B cell (primary cell): Measurements from ENCODE around the gene PCDHGB2. TPM values are rescaled to one million over a fixed set of nuclear protein-coding genes. Genes with fewer than 3 reads are reported as not detected.

ENCODE experiments used
- ATAC-seq: fragments of 200-7000 bp; cut with Tn5 transposase; one replicate; pipeline ENCODE4 v1.10.0; 2021; ENCODE audit warnings: low read depth, mild to moderate bottlenecking, moderate number of reproducible peaks, moderate library complexity
- CTCF ChIA-PET: fragments of 350-600 bp; sonication (Branson Sonifier 250); formaldehyde crosslinking; loops from one replicate; lab custom pipeline; 2021; ENCODE audit warnings: antibody characterized with exemption, inconsistent platforms; lab: Charles Lee
- POLR2A ChIA-PET: fragments of 350-600 bp; sonication (Branson Sonifier 250); formaldehyde crosslinking; loops from one replicate; lab custom pipeline; 2021; ENCODE audit warnings: antibody characterized with exemption; lab: Charles Lee
- DNase-seq: peaks from one replicate; pipeline ENCODE4 v3.0.0; 2013
- H2AFZ ChIP-seq: 2 replicates; pipeline ENCODE4 v1.6.1; 2012; ENCODE audit warnings: mild to moderate bottlenecking, low read depth, low read length; ENCODE audit not compliant: insufficient read depth, poor library complexity, severe bottlenecking
- H3K27ac ChIP-seq, 2 donors: 1 replicate in 1 of 2; 2 replicates in 1 of 2; pipeline ENCODE4 v1.5.1; 2012 to 2013; ENCODE audit warnings: low read length in 2 of 2, mild to moderate bottlenecking in 2 of 2, moderate library complexity in 1 of 2
- H3K27me3 ChIP-seq, 4 experiments: fragments of 200-600 bp in 1 of 4; sonication (generic) in 1 of 4; replicated peaks in 1 of 4; 1 replicate in 2 of 4; 2 replicates in 2 of 4; pipeline versions ENCODE4 v1.6.1 to v1.7.0; 2013 to 2016; ENCODE audit warnings: low read length in 3 of 4, mild to moderate bottlenecking in 2 of 4, mixed read lengths in 1 of 4, moderate library complexity in 1 of 4; ENCODE audit not compliant: insufficient read depth in 4 of 4, control insufficient read depth in 3 of 4; ENCODE audit errors: control extremely low read depth in 1 of 4
- H3K36me3 ChIP-seq, 2 experiments: replicated peaks in 1 of 2; 1 replicate in 1 of 2; 2 replicates in 1 of 2; pipeline versions ENCODE4 v1.6.1 to v1.7.1; 2013; ENCODE audit warnings: low read length in 1 of 2; ENCODE audit not compliant: insufficient read depth in 2 of 2, control insufficient read depth in 1 of 2; ENCODE audit errors: control extremely low read depth in 1 of 2, extremely low read depth in 1 of 2
- H3K4me1 ChIP-seq, 2 donors: fragments of 200-600 bp in 1 of 2; sonication (generic) in 1 of 2; 1 replicate in 1 of 2; 2 replicates in 1 of 2; pipeline versions ENCODE4 v1.5.1 to v1.6.1; 2013 to 2017; ENCODE audit warnings: low read length in 2 of 2; ENCODE audit not compliant: control insufficient read depth in 2 of 2, insufficient read depth in 2 of 2
- H3K4me2 ChIP-seq: replicated peaks from 2 replicates; pipeline ENCODE3; 2012; ENCODE audit warnings: mild to moderate bottlenecking, low read depth, low read length; ENCODE audit not compliant: poor library complexity, severe bottlenecking
- H3K4me3 ChIP-seq, 5 experiments: fragments of 200-600 bp in 1 of 5; sonication (generic) in 1 of 5; 1 replicate in 3 of 5; 2 replicates in 2 of 5; pipeline versions ENCODE4 v1.5.1 to v1.7.0; 2011 to 2016; ENCODE audit warnings: low read length in 4 of 5, mild to moderate bottlenecking in 4 of 5, low read depth in 2 of 5, control low read depth in 1 of 5, moderate library complexity in 1 of 5; ENCODE audit not compliant: insufficient read depth in 1 of 5; ENCODE audit errors: control extremely low read depth in 1 of 5, extremely low read depth in 1 of 5
- H3K79me2 ChIP-seq: fragments of 200-600 bp; sonication (generic); one replicate; pipeline ENCODE4 v1.6.0; 2016; ENCODE audit warnings: low read length; ENCODE audit not compliant: control insufficient read depth, insufficient read depth
- H3K9ac ChIP-seq: fragments of 200-600 bp; sonication (generic); 2 replicates; pipeline ENCODE4 v1.6.1; 2017; ENCODE audit warnings: mild to moderate bottlenecking, low read length, moderate library complexity
- H3K9me3 ChIP-seq, 3 donors: one replicate each; pipeline versions ENCODE4 v1.6.1 to v1.7.1; 2013; ENCODE audit warnings: low read length in 2 of 3; ENCODE audit not compliant: control insufficient read depth in 2 of 3, insufficient read depth in 1 of 3; ENCODE audit errors: control extremely low read depth in 1 of 3
- H4K20me1 ChIP-seq: 2 replicates; pipeline ENCODE4 v1.6.0; 2012; ENCODE audit warnings: mild to moderate bottlenecking, low read length; ENCODE audit not compliant: insufficient read depth, control insufficient read depth, poor library complexity, severe bottlenecking
- H3K27ac Mint-ChIP-seq: one replicate; pipeline ENCODE4 v1.8.0; 2021; ENCODE audit warnings: mixed read lengths
- H3K27me3 Mint-ChIP-seq: one replicate; pipeline ENCODE4 v1.8.0; 2021; ENCODE audit warnings: mixed read lengths
- H3K4me1 Mint-ChIP-seq: one replicate; pipeline ENCODE4 v1.8.0; 2021; ENCODE audit warnings: mixed read lengths
- H3K4me3 Mint-ChIP-seq: one replicate; pipeline ENCODE4 v1.8.0; 2021; ENCODE audit warnings: mixed read lengths
- H3K9me3 Mint-ChIP-seq: one replicate; pipeline ENCODE4 v1.8.0; 2022; ENCODE audit warnings: mixed read lengths; ENCODE audit not compliant: insufficient read depth
- EZH2 ChIP-seq: IDR thresholded peaks from 2 replicates; pipeline ENCODE4 v1.6.1; 2012; ENCODE audit warnings: borderline replicate concordance, low read depth, mild to moderate bottlenecking, moderate library complexity, low read length; ENCODE audit not compliant: insufficient read depth, poor library complexity, severe bottlenecking
- WGBS: methylation state at CpG from one replicate; pipeline ENCODE4 v1.1.5; 2013; ENCODE audit warnings: missing lambda C conversion rate; ENCODE audit not compliant: insufficient coverage; 5-methylcytosine and 5-hydroxymethylcytosine counted together
- intact Hi-C: fragments of 100-400 bp; cut with micrococcal nuclease; formaldehyde crosslinking; loops from one replicate; pipeline ENCODE4 v1.10.0; 2022
- polyA plus RNA-seq: library from polyadenylated mRNA; depleted of rRNA; stranded (reverse); fragments of >200 nt; gene quantifications from 2 replicates; pipeline ENCODE4 v1.2.3, GENCODE V29; 2012
- total RNA-seq, 2 donors: library from RNA; stranded (reverse); fragments of 120-200 nt in 1 of 2; gene quantifications; 1 replicate in 1 of 2; 2 replicates in 1 of 2; pipeline versions ENCODE4 v1.2.3 to v1.2.4, GENCODE V29; 2013 to 2022
- TF ChIP-seq, protein P1 (sequence below): fragments of 200-600 bp; IDR thresholded peaks from one replicate; pipeline ENCODE4 v1.8.0; 2022; ENCODE audit warnings: antibody characterized with exemption, mild to moderate bottlenecking

PCDHGB2 gene
- total and polyA plus RNA-seq, 2 donors (not counting 1 experiment from before 2014, with no cell fraction given), result 0.66 to 3.9 TPM

DNA sequence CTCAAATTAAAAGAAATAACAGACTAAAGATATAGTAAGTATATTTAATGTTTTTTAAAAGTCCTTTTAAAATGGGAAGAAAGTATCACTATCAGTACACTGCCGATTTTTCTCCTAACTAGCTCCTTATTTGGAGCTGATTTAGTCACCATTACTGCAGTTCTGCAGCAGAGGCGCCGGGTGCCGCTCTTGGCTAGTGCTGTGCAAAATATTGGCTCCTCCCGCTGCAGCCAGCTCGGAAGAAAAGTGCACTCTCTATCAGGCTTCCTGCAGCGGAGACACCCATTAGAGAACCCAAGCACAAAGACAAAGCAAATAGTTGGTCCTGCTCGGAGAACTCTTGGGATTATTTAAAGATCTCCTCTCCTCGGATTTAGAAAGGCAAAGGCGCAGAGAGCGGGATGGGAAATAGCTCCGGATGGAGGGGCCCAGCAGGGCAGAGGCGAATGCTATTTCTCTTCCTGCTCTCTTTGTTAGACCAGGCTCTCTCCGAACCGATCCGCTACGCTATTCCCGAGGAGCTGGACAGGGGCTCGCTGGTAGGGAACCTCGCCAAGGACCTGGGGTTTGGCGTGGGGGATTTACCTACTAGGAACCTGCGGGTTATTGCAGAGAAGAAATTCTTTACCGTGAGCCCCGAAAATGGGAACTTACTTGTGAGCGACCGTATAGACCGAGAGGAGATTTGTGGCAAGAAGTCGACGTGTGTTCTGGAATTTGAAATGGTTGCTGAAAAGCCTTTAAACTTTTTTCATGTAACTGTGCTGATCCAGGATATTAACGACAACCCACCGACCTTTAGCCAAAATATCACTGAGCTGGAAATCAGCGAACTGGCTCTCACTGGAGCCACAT lies 10.4 kb downstream of the PCDHGB2 start, which contains the start of gene PCDHGB3:
Gene PCDHGB3, plus strand, starts transcription at position 249 of the 855 bp plus-strand sequence. Its CDS starts 153 bp downstream, at position 402.
- Histone ChIP-seq H4K20me1 (no peaks in the 10 kb centered on the region), H3K9me3 (peaks cover 4 to 61% (median 45%) of the 10 kb centered on the region in 3 donors), H3K79me2 (no peaks in the 10 kb centered on the region), H2AFZ (peak within 1 kb of the TSS; percentile 71), H3K36me3 (no peaks in the 10 kb centered on the region), H3K27me3 (peaks cover 0 to 65% (median 39%) of the 10 kb centered on the region in 4 experiments), H3K4me3 (peak within 1 kb of the TSS in 4 of 5 experiments; percentile 23 to 55 (median 38)), H3K27ac (no peak within 1 kb of the TSS), H3K9ac (peak within 1 kb of the TSS; percentile 51), H3K4me2 (peak within 1 kb of the TSS; percentile 58), H3K4me1 (peaks cover 0 to 5% of the 10 kb centered on the region in 2 donors)
- intact Hi-C loops, result loop anchor here (1.0 to 5.0 kb wide), 2 partner anchors 32 to 188 kb away; partner anchors contain the start of gene PCDHGA9
- no peak for TF ChIP-seq EZH2
- TF ChIP-seq, protein P1, sequence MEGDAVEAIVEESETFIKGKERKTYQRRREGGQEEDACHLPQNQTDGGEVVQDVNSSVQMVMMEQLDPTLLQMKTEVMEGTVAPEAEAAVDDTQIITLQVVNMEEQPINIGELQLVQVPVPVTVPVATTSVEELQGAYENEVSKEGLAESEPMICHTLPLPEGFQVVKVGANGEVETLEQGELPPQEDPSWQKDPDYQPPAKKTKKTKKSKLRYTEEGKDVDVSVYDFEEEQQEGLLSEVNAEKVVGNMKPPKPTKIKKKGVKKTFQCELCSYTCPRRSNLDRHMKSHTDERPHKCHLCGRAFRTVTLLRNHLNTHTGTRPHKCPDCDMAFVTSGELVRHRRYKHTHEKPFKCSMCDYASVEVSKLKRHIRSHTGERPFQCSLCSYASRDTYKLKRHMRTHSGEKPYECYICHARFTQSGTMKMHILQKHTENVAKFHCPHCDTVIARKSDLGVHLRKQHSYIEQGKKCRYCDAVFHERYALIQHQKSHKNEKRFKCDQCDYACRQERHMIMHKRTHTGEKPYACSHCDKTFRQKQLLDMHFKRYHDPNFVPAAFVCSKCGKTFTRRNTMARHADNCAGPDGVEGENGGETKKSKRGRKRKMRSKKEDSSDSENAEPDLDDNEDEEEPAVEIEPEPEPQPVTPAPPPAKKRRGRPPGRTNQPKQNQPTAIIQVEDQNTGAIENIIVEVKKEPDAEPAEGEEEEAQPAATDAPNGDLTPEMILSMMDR, result peak; percentile 38
- CTCF ChIA-PET, result interaction anchor here (0.7 to 3.0 kb wide), 15 partner anchors 12 to 509 kb away, joined by 3 to 17 read pairs (median 4); partner anchors contain the start of genes PCDHGA10, PCDHGA11, PCDHGA12 and PCDHGC3
- peaks cover 53% of the 10 kb centered on the region for H3K27me3 Mint-ChIP-seq
- H3K9me3 Mint-ChIP-seq, result peaks cover 9% of the 10 kb centered on the region
- POLR2A ChIA-PET, result no interaction called here
- DNase-seq (peak; percentile 54), ATAC-seq (peak; percentile 74)
- peak within 1 kb of the TSS; percentile 82 for H3K4me3 Mint-ChIP-seq
- 26% methylated on average over 32 of the region's 32 CpGs for WGBS
- H3K4me1 Mint-ChIP-seq, result peaks cover 8% of the 10 kb centered on the region
- peak within 1 kb of the TSS; percentile 39 for H3K27ac Mint-ChIP-seq
